CD14-positive monocyte (primary cell): ENCODE data around the gene PFKL. TPM values are rescaled to one million over a fixed set of nuclear protein-coding genes. Genes with fewer than 3 reads are reported as not detected.

Experiments
- DNase-seq, 3 donors: peaks; one replicate each; pipeline ENCODE4 v3.0.0-alpha.2; 2011 to 2022
- H2AFZ ChIP-seq: 2 replicates; pipeline ENCODE4 v1.6.0; 2012; ENCODE audit warnings: mild to moderate bottlenecking, low read depth, low read length, inconsistent platforms; ENCODE audit not compliant: insufficient read depth, poor library complexity, severe bottlenecking
- H3K27ac ChIP-seq, 2 donors: 1 replicate in 1 of 2; 2 replicates in 1 of 2; pipeline ENCODE4 v1.5.1; 2012 to 2013; ENCODE audit warnings: low read length in 2 of 2, control low read depth in 1 of 2, inconsistent platforms in 1 of 2, low read depth in 1 of 2, mild to moderate bottlenecking in 1 of 2
- H3K27me3 ChIP-seq, 2 donors: one replicate each; pipeline versions ENCODE4 v1.6.0 to v1.6.1; 2011 to 2013; ENCODE audit warnings: low read length in 2 of 2; ENCODE audit not compliant: control insufficient read depth in 2 of 2, insufficient read depth in 2 of 2
- H3K36me3 ChIP-seq, 2 donors: replicated peaks in 1 of 2; 1 replicate in 1 of 2; 2 replicates in 1 of 2; pipeline versions ENCODE4 v1.5.1 to v1.6.1; 2012 to 2013; ENCODE audit warnings: low read length in 2 of 2, control low read depth in 1 of 2, inconsistent platforms in 1 of 2, mild to moderate bottlenecking in 1 of 2; ENCODE audit not compliant: insufficient read depth in 2 of 2, control insufficient read depth in 1 of 2
- H3K4me1 ChIP-seq, 2 donors: 1 replicate in 1 of 2; 2 replicates in 1 of 2; pipeline versions ENCODE4 v1.5.1 to v1.6.1; 2012 to 2013; ENCODE audit warnings: low read length in 2 of 2, control low read depth in 1 of 2, inconsistent platforms in 1 of 2, mild to moderate bottlenecking in 1 of 2, moderate library complexity in 1 of 2; ENCODE audit not compliant: insufficient read depth in 2 of 2, control insufficient read depth in 1 of 2
- H3K4me2 ChIP-seq: replicated peaks from 2 replicates; pipeline ENCODE3; 2012; ENCODE audit warnings: low read length, moderate library complexity, mild to moderate bottlenecking; ENCODE audit not compliant: poor library complexity, severe bottlenecking; ENCODE audit errors: extremely low read depth
- H3K4me3 ChIP-seq, 3 experiments: fragments of 200-600 bp in 1 of 3; sonication (generic) in 1 of 3; replicated peaks in 1 of 3; 1 replicate in 2 of 3; 2 replicates in 1 of 3; pipeline ENCODE4 v1.5.1; 2011 to 2013; ENCODE audit warnings: low read length in 3 of 3, mild to moderate bottlenecking in 3 of 3, control low read depth in 2 of 3, low read depth in 2 of 3, inconsistent platforms in 1 of 3, moderate library complexity in 1 of 3
- H3K79me2 ChIP-seq: 2 replicates; pipeline ENCODE4 v1.6.0; 2012; ENCODE audit warnings: mild to moderate bottlenecking, control low read depth, inconsistent platforms, low read length, moderate library complexity; ENCODE audit not compliant: insufficient read depth
- H3K9ac ChIP-seq: 2 replicates; pipeline ENCODE4 v1.6.0; 2017; ENCODE audit warnings: low read length, mild to moderate bottlenecking; ENCODE audit not compliant: insufficient read depth, poor library complexity, severe bottlenecking
- H3K9me3 ChIP-seq, 2 donors: replicated peaks in 1 of 2; 1 replicate in 1 of 2; 2 replicates in 1 of 2; pipeline versions ENCODE4 v1.5.1 to v1.6.1; 2012 to 2013; ENCODE audit warnings: low read length in 2 of 2, control low read depth in 1 of 2; ENCODE audit not compliant: control insufficient read depth in 1 of 2, insufficient read depth in 1 of 2
- H4K20me1 ChIP-seq: 2 replicates; pipeline ENCODE4 v1.6.0; 2012; ENCODE audit warnings: mild to moderate bottlenecking, low read length, control low read depth, moderate library complexity; ENCODE audit not compliant: insufficient read depth
- H3K27ac Mint-ChIP-seq, 7 donors: one replicate each; pipeline ENCODE4 v1.8.0; 2020; ENCODE audit warnings: mild to moderate bottlenecking in 7 of 7, mixed read lengths in 7 of 7, moderate library complexity in 6 of 7, inconsistent platforms in 2 of 7
- H3K27me3 Mint-ChIP-seq, 3 donors: one replicate each; pipeline ENCODE4 v1.8.0; 2021 to 2022; ENCODE audit warnings: low read depth in 3 of 3, mild to moderate bottlenecking in 3 of 3, mixed read lengths in 3 of 3, moderate library complexity in 3 of 3, inconsistent platforms in 1 of 3
- H3K36me3 Mint-ChIP-seq, 2 donors: one replicate each; pipeline ENCODE4 v1.8.0; 2020; ENCODE audit warnings: mixed read lengths in 2 of 2, inconsistent platforms in 1 of 2, mild to moderate bottlenecking in 1 of 2
- H3K4me1 Mint-ChIP-seq: one replicate; pipeline ENCODE4 v1.8.0; 2020; ENCODE audit warnings: mild to moderate bottlenecking, mixed read lengths
- H3K4me3 Mint-ChIP-seq, 2 donors: one replicate each; pipeline ENCODE4 v1.8.0; 2020; ENCODE audit warnings: mild to moderate bottlenecking in 2 of 2, mixed read lengths in 2 of 2, moderate library complexity in 1 of 2
- H3K9me3 Mint-ChIP-seq, 7 donors: one replicate each; pipeline ENCODE4 v1.8.0; 2020 to 2022; ENCODE audit warnings: mixed read lengths in 7 of 7, mild to moderate bottlenecking in 6 of 7, moderate library complexity in 6 of 7, inconsistent platforms in 2 of 7
- CTCF ChIP-seq: fragments of 200-600 bp; IDR thresholded peaks from one replicate; pipeline ENCODE4 v1.8.0; 2022; ENCODE audit warnings: antibody characterized with exemption, mild to moderate bottlenecking
- WGBS: methylation state at CpG from one replicate; pipeline ENCODE4 v1.1.5; 2013; ENCODE audit warnings: missing lambda C conversion rate; ENCODE audit not compliant: insufficient coverage; 5-methylcytosine and 5-hydroxymethylcytosine counted together
- intact Hi-C, 2 donors: fragments of 100-400 bp; cut with micrococcal nuclease; formaldehyde crosslinking; loops; one replicate each; pipeline versions ENCODE4 v1.15.0 to v1.15.1; 2023
- polyA plus RNA-seq, 3 donors: library from polyadenylated mRNA; depleted of rRNA in 1 of 3; unstranded in 2 of 3; stranded (reverse) in 1 of 3; fragments of 300-500 nt in 2 of 3; fragments of >200 nt in 1 of 3; fragmentation: Illumina TruSeq in 2 of 3; gene quantifications; 1 replicate in 2 of 3; 2 replicates in 1 of 3; pipeline ENCODE4 v1.2.3, GENCODE V29; 2012 to 2021

PFKL gene
- polyA plus RNA-seq, 3 donors = 105 to 133 (median 113) TPM

- Histone ChIP-seq H2AFZ (no peak overlapping the region), H3K9ac (no peak overlapping the region), H3K27me3 (no peaks in the 10 kb centered on the region), H4K20me1 (peaks cover 8% of the 10 kb centered on the region), H3K27ac (no peak overlapping the region), H3K4me1 (peaks cover 0 to under 1% of the 10 kb centered on the region in 2 donors), H3K79me2 (no peaks in the 10 kb centered on the region), H3K4me3 (no peak overlapping the region), H3K36me3 (peaks cover 0 to 21% of the 10 kb centered on the region in 2 donors), H3K9me3 (no peaks in the 10 kb centered on the region), H3K4me2 (no peak overlapping the region)
- intact Hi-C loops = loop anchor here in 1 of 2 donors (10.0 kb wide), 2 partner anchors 52 to 548 kb away; partner anchors contain the start of gene RRP1
- Mint-ChIP-seq H3K4me3 (no peak overlapping the region), H3K36me3 (peaks cover 22 to 26% of the 10 kb centered on the region in 2 donors), H3K9me3 (no peaks in the 10 kb centered on the region), H3K27ac (no peak overlapping the region), H3K4me1 (no peaks in the 10 kb centered on the region), H3K27me3 (peaks cover 0 to 2% (median 1%) of the 10 kb centered on the region in 3 donors)
- 98% methylated on average over 22 of the region's 22 CpGs for WGBS
- no peak for DNase-seq
- no peak for TF ChIP-seq CTCF
Observed at GRCh38 chr21:44332965-44333364, 33.1 kb downstream of the PFKL start.

DNA sequence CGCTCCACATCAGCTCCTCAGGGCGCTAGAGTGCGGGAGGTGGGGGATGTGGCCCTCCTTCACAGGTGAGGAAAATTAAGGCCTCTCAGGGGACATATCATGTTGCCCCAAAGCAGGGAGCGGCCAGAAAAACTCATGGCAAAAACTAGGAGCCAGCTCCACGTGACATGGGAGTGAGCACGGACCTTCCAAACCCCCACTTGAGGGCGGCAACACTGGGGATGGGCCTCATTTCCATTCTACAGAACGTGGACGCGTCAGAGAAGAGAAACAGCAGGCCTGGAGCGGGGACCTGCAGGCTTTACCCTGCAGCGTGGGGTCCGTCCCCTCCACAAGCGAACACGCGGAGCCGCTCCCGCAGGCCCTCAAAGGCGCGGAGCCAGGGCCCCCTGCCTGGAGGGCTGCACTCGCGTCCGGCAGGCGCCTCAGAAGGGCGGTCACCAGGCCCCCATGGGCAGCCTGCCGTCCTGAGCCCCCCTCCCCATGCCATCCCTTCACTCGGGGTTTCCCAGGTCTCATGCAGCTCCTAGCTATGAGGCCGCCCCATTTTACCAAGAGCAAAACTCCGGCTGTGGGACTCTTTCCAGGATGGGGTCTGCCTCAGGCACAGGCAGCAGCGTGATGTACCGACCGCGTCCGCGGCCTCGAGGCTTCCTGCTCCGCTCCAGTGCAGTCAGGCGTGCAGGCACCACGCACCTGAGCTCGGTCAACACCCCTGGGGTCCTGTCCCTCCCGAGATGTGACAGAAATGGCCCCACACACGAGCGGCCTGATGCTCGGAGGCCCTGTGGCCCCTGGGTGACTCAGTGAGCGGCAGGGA, 33.9 kb downstream of the PFKL start:
- H3K9me3 ChIP-seq = no peaks in the 10 kb centered on the region
- H2AFZ ChIP-seq = no peak overlapping the region
- H3K9me3 Mint-ChIP-seq = no peaks in the 10 kb centered on the region
- H3K4me1 Mint-ChIP-seq = peaks cover 3% of the 10 kb centered on the region
- peaks cover 4 to 6% of the 10 kb centered on the region in 2 donors for H3K4me1 ChIP-seq
- H3K36me3 Mint-ChIP-seq = peaks cover 22% of the 10 kb centered on the region in 2 donors
- H4K20me1 ChIP-seq = peaks cover 11% of the 10 kb centered on the region
- no peaks in the 10 kb centered on the region for H3K27me3 ChIP-seq
- H3K36me3 ChIP-seq = peaks cover 0 to 21% of the 10 kb centered on the region in 2 donors
- 93% methylated on average over 41 of the region's 45 CpGs for WGBS
- H3K27ac ChIP-seq = no peak overlapping the region
- no peak overlapping the region for H3K4me3 Mint-ChIP-seq
- H3K79me2 ChIP-seq = no peaks in the 10 kb centered on the region
- no peak for DNase-seq
- no peak for TF ChIP-seq CTCF
- no peak overlapping the region for H3K4me2 ChIP-seq
- no peak overlapping the region for H3K4me3 ChIP-seq
- H3K27me3 Mint-ChIP-seq = peaks cover 0 to 2% (median 1%) of the 10 kb centered on the region in 3 donors
- intact Hi-C loops = loop anchor here in 1 of 2 donors (10.0 kb wide), 2 partner anchors 51 to 549 kb away; partner anchors contain the start of gene RRP1
- no peak overlapping the region for H3K27ac Mint-ChIP-seq
- no peak overlapping the region for H3K9ac ChIP-seq
